HEK293 (cell line): ENCODE data around the gene CDC42EP3.

Source experiments
- CTCF ChIA-PET: fragments of 350-600 bp; formaldehyde crosslinking; extraction: SDS; loops from one replicate; lab custom pipeline; 2021; ENCODE audit warnings: antibody characterized with exemption; lab: Yijun Ruan, JAX
- POLR2A ChIA-PET: fragments of 300-600 bp; formaldehyde crosslinking; extraction: SDS; loops from one replicate; lab custom pipeline; 2020; ENCODE audit warnings: antibody characterized with exemption, inconsistent platforms; lab: Yijun Ruan, JAX
- H3K27ac ChIP-seq: fragments of 200-500 bp; sonication (Bioruptor generic); 2 replicates; pipeline ENCODE4 v1.5.1; 2014; ENCODE audit warnings: low read depth, low read length, control low read depth, inconsistent platforms; ENCODE audit errors: extremely low read depth
- H3K36me3 ChIP-seq, 2 experiments: fragments of 200-500 bp in 1 of 2; sonication (Bioruptor generic) in 1 of 2; 1 replicate in 1 of 2; 2 replicates in 1 of 2; pipeline ENCODE4 v1.5.1; 2014 to 2017; ENCODE audit warnings: inconsistent platforms in 2 of 2, low read length in 2 of 2; ENCODE audit not compliant: control insufficient read depth in 2 of 2, insufficient read depth in 1 of 2
- H3K4me1 ChIP-seq: fragments of 200-500 bp; sonication (Bioruptor generic); 2 replicates; pipeline ENCODE4 v1.5.1; 2014; ENCODE audit warnings: mild to moderate bottlenecking, low read length, inconsistent platforms; ENCODE audit not compliant: control insufficient read depth, insufficient read depth
- H3K4me3 ChIP-seq: 2 replicates; pipeline ENCODE4 v1.5.1; 2011; ENCODE audit warnings: low read depth, mild to moderate bottlenecking, control low read depth, low read length, moderate library complexity
- H3K9me3 ChIP-seq: fragments of 200-500 bp; sonication (Bioruptor generic); 2 replicates; pipeline ENCODE4 v1.5.1; 2014; ENCODE audit warnings: low read depth, low read length, inconsistent platforms; ENCODE audit not compliant: control insufficient read depth, insufficient read depth
- BCL6B ChIP-seq: fragments of 450-650 bp; formaldehyde crosslinking; IDR thresholded peaks from 2 replicates; pipeline ENCODE4 v1.5.1; 2017; ENCODE audit warnings: missing biosample characterization, missing genetic modification characterization
- GFI1B ChIP-seq: fragments of 450-650 bp; formaldehyde crosslinking; IDR thresholded peaks from 2 replicates; pipeline ENCODE4 v1.5.1; 2016; ENCODE audit warnings: missing biosample characterization, missing genetic modification characterization
- GLI2 ChIP-seq: fragments of 450-650 bp; formaldehyde crosslinking; IDR thresholded peaks from 2 replicates; pipeline ENCODE4; 2017; ENCODE audit warnings: missing biosample characterization, missing genetic modification characterization, low read depth, borderline replicate concordance
- KLF8 ChIP-seq: fragments of 450-650 bp; formaldehyde crosslinking; IDR thresholded peaks from 2 replicates; pipeline ENCODE4 v1.5.1; 2016; ENCODE audit warnings: missing biosample characterization, missing genetic modification characterization
- REPIN1 ChIP-seq: fragments of 450-650 bp; formaldehyde crosslinking; IDR thresholded peaks from 2 replicates; pipeline ENCODE4 v1.5.1; 2017; ENCODE audit warnings: missing biosample characterization, missing genetic modification characterization, low read depth
- TSHZ1 ChIP-seq: fragments of 450-650 bp; formaldehyde crosslinking; IDR thresholded peaks from 2 replicates; pipeline ENCODE4 v1.5.1; 2016; ENCODE audit warnings: missing biosample characterization, missing genetic modification characterization, borderline replicate concordance
- YY1 ChIP-seq: fragments of 450-650 bp; formaldehyde crosslinking; IDR thresholded peaks from 2 replicates; pipeline ENCODE4 v1.5.1; 2018; ENCODE audit warnings: missing biosample characterization, missing genetic modification characterization
- ZBTB11 ChIP-seq: fragments of 450-650 bp; formaldehyde crosslinking; conservative IDR thresholded peaks from 2 replicates; pipeline ENCODE4 v1.5.1; 2016; ENCODE audit warnings: low read depth, missing biosample characterization, missing genetic modification characterization
- ZEB2 ChIP-seq: fragments of 450-650 bp; formaldehyde crosslinking; IDR thresholded peaks from 2 replicates; pipeline ENCODE4 v1.5.1; 2016; ENCODE audit warnings: missing biosample characterization, missing genetic modification characterization
- ZFP69B ChIP-seq: fragments of 450-650 bp; formaldehyde crosslinking; IDR thresholded peaks from 2 replicates; pipeline ENCODE4 v1.5.1; 2016; ENCODE audit warnings: missing biosample characterization, missing genetic modification characterization
- ZNF274 ChIP-seq, 2 experiments: fragments of 200-500 bp in 1 of 2; fragments of 450-650 bp in 1 of 2; sonication (Bioruptor generic) in 1 of 2; formaldehyde crosslinking in 1 of 2; IDR thresholded peaks; 2 replicates each; pipeline versions ENCODE4 v1.5.1 to v1.6.1; 2014 to 2016; ENCODE audit warnings: borderline replicate concordance in 1 of 2, inconsistent platforms in 1 of 2, low read length in 1 of 2, missing biosample characterization in 1 of 2, missing genetic modification characterization in 1 of 2
- ZNF280C ChIP-seq: fragments of 450-650 bp; formaldehyde crosslinking; IDR thresholded peaks from 2 replicates; pipeline ENCODE4 v1.5.1; 2016; ENCODE audit warnings: missing biosample characterization, missing genetic modification characterization
- ZNF473 ChIP-seq: fragments of 450-650 bp; formaldehyde crosslinking; IDR thresholded peaks from 2 replicates; pipeline ENCODE4 v1.5.1; 2017; ENCODE audit warnings: missing biosample characterization, missing genetic modification characterization
- ZNF514 ChIP-seq: fragments of 450-650 bp; formaldehyde crosslinking; IDR thresholded peaks from 2 replicates; pipeline ENCODE4 v1.5.1; 2016; ENCODE audit warnings: missing biosample characterization, missing genetic modification characterization
- ZNF596 ChIP-seq: fragments of 450-650 bp; IDR thresholded peaks from 2 replicates; pipeline ENCODE4 v1.5.0; 2018; ENCODE audit warnings: missing biosample characterization, mild to moderate bottlenecking, missing genetic modification characterization, moderate library complexity
- ZNF707 ChIP-seq: fragments of 450-650 bp; formaldehyde crosslinking; IDR thresholded peaks from 2 replicates; pipeline ENCODE4 v1.5.1; 2016; ENCODE audit warnings: missing biosample characterization, missing genetic modification characterization
- ZNF791 ChIP-seq: fragments of 450-650 bp; formaldehyde crosslinking; IDR thresholded peaks from 2 replicates; pipeline ENCODE4 v1.5.1; 2016; ENCODE audit warnings: missing biosample characterization, missing genetic modification characterization
- ZSCAN18 ChIP-seq: fragments of 450-650 bp; formaldehyde crosslinking; IDR thresholded peaks from 2 replicates; pipeline ENCODE4 v1.5.1; 2016; ENCODE audit warnings: missing biosample characterization, missing genetic modification characterization
- TF ChIP-seq, protein P1 (sequence below): fragments of 450-650 bp; formaldehyde crosslinking; IDR thresholded peaks from 2 replicates; pipeline ENCODE4 v1.5.1; 2016; ENCODE audit warnings: missing biosample characterization, missing genetic modification characterization
- TF ChIP-seq, protein P2 (sequence below): fragments of 450-650 bp; IDR thresholded peaks from 2 replicates; pipeline ENCODE4 v1.5.1; 2018; ENCODE audit warnings: missing biosample characterization, mild to moderate bottlenecking, missing genetic modification characterization

Gene CDC42EP3

DNA sequence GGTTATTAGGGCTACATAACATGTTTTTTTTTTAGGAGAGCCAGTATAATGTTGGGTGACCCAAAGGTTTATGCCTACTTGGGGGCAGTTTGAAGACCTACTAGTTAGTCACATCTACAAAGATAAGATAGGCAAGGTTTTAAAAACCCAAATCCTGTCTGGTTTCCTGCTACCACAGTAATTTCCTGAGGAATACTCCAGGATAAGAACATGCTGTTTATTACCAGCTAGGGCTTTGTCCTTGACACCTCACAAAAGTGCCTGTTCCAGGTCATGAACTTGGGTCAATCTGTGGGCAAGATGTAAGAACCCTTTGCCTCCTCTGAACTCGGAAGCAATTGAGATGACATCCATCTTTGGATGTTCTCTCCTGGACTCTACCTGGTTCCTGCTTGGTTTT is 38.2 kb downstream of the CDC42EP3 start:
- TF ChIP-seq ZNF707 (tag by site-specific recombination) (no peak), TSHZ1 (tag by site-specific recombination) (no peak), ZFP69B (no peak), GFI1B (tag by site-specific recombination) (no peak), ZNF596 (tag by site-specific recombination) (no peak), ZNF280C (tag by site-specific recombination) (no peak), REPIN1 (tag by site-specific recombination) (no peak), ZNF473 (tag by site-specific recombination) (no peak), GLI2 (tag by site-specific recombination) (no peak), ZSCAN18 (tag by site-specific recombination) (no peak), ZNF274 (IDR thresholded peaks at IDR 0.05; ENCODE audit: low read length) (no peak), ZNF274 (tag by site-specific recombination; IDR thresholded peaks at IDR 0.05; ENCODE audit: borderline replicate concordance) (no peak), ZNF791 (tag by site-specific recombination) (no peak), ZBTB11 (tag by site-specific recombination) (no peak), YY1 (tag by site-specific recombination) (no peak), ZEB2 (tag by site-specific recombination) (no peak), BCL6B (tag by site-specific recombination) (no peak), KLF8 (no peak), ZNF514 (tag by site-specific recombination) (no peak)
- TF ChIP-seq, protein P1, sequence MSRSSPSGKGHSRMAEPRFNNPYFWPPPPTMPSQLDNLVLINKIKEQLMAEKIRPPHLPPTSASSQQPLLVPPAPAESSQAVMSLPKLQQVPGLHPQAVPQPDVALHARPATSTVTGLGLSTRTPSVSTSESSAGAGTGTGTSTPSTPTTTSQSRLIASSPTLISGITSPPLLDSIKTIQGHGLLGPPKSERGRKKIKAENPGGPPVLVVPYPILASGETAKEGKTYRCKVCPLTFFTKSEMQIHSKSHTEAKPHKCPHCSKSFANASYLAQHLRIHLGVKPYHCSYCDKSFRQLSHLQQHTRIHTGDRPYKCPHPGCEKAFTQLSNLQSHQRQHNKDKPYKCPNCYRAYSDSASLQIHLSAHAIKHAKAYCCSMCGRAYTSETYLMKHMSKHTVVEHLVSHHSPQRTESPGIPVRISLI, result no peak
- TF ChIP-seq, protein P2, sequence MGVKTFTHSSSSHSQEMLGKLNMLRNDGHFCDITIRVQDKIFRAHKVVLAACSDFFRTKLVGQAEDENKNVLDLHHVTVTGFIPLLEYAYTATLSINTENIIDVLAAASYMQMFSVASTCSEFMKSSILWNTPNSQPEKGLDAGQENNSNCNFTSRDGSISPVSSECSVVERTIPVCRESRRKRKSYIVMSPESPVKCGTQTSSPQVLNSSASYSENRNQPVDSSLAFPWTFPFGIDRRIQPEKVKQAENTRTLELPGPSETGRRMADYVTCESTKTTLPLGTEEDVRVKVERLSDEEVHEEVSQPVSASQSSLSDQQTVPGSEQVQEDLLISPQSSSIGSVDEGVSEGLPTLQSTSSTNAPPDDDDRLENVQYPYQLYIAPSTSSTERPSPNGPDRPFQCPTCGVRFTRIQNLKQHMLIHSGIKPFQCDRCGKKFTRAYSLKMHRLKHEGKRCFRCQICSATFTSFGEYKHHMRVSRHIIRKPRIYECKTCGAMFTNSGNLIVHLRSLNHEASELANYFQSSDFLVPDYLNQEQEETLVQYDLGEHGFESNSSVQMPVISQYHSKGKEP (tag by site-specific recombination), result no peak
- no peak overlapping the region for H3K27ac ChIP-seq
- H3K9me3 ChIP-seq, result no peaks in the 10 kb centered on the region
- CTCF ChIA-PET, result no interaction called here
- H3K36me3 ChIP-seq, result no peaks in the 10 kb centered on the region
- H3K4me3 ChIP-seq, result no peak overlapping the region
- peaks cover 24% of the 10 kb centered on the region for H3K4me1 ChIP-seq
- POLR2A ChIA-PET, result interaction anchor here (0.5 kb wide), 1 partner anchor 763 kb away, joined by 3 read pairs; no protein-coding TSS in a partner anchor
